Middle frontal gyrus (tissue), 1 donor: ENCODE measurements around the gene FLRT1.

Source experiments
- DNase-seq: peaks from one replicate; pipeline ENCODE4 v3.0.0-alpha.2; 2015; ENCODE audit warnings: low spot score; ENCODE audit errors: extremely low spot score

FLRT1 gene

DNA sequence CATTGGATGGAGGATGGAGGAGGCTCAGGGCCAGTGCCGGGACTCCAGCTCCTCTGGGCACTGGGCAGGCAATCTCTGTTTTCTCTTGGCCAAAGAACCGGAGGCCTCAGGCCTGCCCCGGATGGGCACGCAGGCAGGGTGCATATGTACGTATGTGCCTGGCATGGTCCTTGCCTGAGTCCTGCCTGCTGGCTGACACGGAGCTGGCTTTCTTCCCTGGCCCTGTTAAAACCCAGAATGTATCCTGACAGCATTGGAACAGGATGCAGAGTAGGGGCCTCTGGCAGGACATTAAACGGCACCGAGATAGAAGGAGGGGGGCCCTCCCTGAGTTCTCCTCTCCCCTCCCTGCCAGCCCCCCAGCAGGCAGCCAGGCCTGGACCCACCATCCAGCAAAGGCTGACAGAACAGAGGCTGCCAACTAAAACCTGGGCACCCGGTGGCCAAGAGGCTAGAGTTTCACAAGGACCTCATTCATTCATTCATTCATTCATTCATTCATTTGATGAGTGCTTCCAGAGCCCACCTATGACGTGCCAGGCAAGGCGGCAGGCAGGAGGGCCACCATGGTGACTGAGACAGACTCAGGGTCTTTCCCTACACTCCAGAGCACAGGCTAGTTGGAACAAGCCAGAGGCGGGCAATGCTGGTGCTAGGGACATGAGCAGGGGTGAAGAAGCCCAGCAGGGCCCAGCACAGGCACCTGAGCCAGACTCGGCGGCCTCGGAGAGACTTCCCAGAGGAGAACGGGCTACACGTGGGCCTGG lies 28.8 kb downstream of the FLRT1 start:
- DNase-seq, result no peak

- DNase-seq, result no peak
Observed at GRCh38 chr11:64065141-64065465, 29.4 kb downstream of the FLRT1 start.

- no peak for DNase-seq
Observed at GRCh38 chr11:64065712-64066111, 30.0 kb downstream of the FLRT1 start.

DNA sequence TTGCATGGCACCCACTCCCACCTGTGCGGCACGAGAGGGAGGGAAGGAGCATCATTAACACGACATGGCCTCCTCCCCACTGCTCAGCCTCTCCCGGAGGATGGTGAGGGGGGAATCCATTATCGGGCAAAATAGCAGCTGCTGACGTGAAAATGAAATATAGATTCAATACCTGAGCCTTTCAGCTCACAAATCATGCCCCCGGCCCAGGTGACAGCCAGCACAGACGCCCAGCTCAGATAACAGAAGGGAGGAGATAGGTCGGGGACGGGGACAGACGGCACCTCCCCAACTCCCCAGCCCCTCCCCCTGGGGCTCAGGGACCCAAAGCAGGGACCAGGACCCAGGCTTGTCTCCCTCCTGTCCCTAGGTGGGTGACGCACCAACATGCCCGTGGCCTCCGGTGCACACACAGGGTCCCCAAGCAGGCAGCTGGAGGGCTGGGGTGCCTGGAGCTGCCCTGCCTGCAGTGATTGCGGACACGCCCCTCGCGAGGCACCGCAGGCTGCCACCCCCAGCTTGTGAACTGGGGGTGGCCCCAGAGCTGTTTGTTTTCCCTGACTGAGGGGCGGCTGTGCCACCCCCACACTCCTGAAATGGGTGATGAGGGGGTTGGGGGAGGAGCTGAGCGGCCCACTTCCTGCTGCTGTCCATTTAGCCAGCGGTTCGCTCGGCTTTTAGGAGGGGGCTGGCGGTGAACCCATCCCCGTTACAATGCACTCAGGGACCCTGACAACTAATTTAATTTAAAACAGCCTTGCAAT lies 31.7 kb downstream of the FLRT1 start:
- DNase-seq, result no peak

GRCh38 chr11:64068705-64069400 lies 33.1 kb downstream of the FLRT1 start:
- DNase-seq, result no peak

GRCh38 chr11:64069401-64070313 lies 33.9 kb downstream of the FLRT1 start:
- DNase-seq, result no peak

DNA sequence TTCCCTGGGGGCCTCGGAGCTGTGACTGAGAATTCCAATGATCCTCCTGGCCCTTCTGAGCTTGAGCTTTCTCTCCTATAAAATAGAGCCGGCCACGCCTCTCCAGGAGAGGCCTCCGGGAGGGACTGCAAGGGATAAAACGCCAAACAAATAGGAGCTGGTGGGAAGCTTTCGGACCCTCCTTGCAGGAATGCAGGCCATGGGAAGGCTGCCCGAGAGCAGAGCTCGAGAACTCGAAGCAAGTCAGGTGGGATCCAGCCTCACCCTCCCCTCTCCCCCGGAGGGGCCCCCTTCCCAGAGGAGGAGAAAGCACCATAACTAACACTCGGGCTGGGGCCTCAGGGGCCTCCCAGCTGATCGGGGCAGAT lies 34.6 kb downstream of the FLRT1 start:
- DNase-seq, result no peak

DNA sequence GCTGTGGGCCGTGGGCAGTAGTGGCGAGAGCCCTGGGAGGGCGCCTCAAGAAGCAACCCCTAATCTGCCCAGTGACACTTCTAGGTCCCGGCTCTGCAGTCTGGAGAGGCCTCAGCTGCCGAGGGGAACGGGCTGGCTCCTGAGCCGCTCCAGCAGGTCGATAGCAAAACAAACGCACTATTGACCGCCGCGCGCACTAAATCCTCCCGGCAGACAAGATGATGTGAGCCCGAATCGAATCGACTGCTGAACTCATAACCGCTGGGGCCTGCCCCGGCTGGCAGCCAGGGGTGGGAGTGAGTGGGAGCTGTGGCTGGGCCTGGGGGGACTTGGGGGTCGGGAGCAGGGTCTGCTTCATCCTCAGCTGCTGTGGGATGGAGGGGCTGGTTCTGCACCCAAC lies 36.1 kb downstream of the FLRT1 start:
- no peak for DNase-seq

DNA sequence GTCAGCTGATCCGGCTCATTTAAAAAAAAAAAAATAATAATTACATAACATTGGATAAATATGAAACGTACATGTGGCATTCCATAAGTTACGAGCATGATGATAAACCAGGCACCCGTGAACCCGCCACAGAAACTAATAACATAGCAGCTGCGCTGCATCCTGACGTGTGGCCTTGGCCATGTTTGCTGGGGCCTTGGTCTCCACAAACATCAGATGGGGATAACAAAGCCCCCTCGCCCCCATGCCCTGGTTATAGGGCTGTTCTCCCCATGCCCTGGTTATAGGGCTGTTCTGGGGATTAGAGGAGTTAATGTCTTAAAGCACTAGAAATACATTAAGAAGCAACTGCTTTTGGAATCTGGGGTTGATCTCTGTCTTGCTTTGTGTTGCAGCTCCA lies 36.7 kb downstream of the FLRT1 start:
- no peak for DNase-seq

GRCh38 chr11:64072871-64073270 lies 37.1 kb downstream of the FLRT1 start:
- DNase-seq, result no peak

- no peak for DNase-seq
Observed at GRCh38 chr11:64073542-64073941, 37.8 kb downstream of the FLRT1 start.

- no peak for DNase-seq
Observed at GRCh38 chr11:64074239-64074638, 38.5 kb downstream of the FLRT1 start.

DNA sequence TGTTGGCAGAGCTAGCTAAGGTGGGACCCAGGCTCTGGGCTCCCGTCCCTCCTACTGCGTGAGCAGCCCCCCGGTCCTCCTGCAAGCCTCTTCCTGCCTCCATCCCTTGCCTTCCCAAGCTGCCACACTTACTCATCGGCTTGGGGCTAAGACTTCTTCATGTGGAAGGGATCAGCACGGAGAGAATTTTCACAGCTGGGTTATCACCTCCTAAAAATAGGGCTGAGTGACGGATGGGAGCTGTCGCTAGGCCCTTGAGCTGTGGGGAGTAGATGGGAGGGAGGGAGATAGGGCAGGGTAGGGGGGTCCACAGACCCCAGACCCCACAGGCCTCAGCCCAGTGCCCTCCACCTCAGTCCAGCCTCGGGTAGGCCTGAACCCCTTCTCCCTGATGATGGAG lies 41.0 kb downstream of the FLRT1 start:
- no peak for DNase-seq

- DNase-seq, result no peak
Observed at GRCh38 chr11:64077607-64078006, 41.9 kb downstream of the FLRT1 start.

DNA sequence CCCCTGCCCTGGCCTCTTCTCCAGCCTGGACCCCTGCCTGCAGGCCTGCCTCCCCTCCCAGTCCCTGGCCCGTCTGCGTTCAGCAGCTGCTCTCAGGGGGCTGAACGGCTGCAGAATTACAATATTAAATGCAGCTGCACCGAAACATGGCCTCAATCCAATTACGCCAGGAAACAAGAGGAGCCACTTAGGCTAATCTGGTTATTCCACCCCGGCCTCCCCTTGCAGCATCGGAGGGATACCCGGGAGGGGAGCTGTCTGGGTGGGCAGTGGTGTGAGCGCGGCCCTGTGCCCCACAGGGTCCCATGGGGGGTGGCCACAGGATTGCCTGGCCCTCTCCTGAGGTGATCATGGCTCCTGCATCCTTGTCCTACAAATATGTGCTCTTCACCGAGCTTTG lies 42.6 kb downstream of the FLRT1 start:
- DNase-seq, result no peak

GRCh38 chr11:64078905-64079304 lies 43.2 kb downstream of the FLRT1 start:
- DNase-seq, result no peak

DNA sequence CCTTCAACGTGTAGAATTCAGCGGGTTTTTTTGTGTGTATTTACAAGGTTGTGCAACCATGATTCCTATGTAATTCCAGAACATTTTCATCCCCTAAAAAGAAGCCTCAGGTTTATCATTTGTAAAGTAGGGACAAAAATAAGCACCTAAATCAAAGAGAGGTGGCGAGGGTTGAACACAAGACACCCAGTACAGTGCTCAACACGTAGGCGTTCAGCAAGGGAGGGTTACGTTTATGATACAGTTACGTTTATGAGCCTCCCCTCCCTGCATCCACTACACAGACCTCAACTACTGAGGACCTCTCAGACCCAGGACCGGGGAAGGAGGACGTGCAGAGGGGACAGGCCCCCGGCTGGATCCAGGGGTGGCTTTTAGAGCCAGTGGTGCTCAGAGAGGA lies 44.7 kb downstream of the FLRT1 start:
- DNase-seq, result no peak

DNA sequence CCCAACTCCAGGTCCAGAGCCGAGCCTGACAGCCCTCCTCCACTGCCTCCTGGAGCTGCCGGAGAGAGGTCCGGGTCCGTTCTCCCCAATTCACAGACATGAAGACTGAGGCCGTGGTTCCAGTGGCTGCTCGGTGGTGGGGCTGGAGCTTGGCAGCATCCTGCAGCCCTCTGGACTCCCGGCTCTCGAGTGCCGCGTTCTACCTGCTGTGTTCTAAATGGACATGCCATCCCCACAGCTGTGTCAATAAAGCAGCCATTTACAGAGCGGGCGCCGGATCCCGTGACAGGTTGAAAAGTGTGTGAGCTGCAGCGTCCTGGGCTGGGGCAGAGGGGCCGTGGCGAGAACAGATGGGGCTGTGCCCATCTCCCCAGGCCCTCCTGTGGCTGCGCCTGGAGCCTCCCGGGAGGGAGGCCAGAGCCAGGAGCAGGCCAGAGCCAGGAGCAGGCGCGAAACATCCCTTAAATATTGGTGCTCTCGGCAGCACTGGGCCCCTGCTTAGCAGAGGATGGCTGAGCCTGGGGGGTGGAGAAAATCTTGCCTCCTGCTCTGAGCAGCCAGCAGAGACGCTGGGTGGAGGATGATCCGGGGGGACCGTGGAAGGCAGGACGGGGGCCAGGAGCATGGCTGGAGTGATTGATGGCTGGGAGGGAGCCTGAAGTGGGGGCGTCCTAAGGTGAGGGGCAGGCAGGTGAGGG lies 46.2 kb downstream of the FLRT1 start:
- no peak for DNase-seq

DNA sequence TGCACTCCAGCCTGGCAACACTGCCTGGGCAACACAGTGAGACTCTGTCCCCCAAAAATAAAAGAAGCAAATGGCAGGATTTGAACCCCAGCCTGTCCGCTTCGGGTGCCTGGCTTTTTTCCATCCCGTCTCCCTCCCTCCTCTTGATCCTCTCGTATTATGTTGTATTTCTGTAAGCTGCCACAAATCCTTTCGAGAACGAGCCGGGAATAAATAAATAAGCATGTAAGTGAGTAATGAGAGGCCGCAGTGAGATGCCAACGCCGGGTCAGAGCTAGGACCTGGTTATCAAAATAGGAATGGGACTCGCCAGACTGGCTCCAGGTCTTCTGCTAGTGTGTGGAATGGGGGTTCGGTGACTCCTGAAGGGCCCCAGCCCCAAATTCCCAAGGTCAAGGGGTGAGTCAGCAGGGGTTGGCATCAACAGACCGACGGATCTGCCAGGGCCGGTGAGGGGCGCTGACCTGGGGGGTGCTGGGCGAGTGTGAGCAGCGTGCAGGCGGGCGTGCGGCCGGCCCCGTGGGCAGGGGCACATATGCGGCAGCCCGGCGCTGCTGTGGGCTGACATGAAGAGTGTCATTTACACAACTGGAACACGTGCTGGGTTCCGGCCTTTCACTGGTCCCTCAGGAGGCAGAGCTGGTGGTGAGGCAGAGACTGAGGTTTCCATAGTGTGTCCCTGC lies 47.8 kb downstream of the FLRT1 start:
- no peak for DNase-seq
